DMS53 (cell line): ENCODE results near the gene CD180.
A peak's percentile ranks its signal among the peaks of the same experiment; 100 is the strongest.

Experiments
- DNase-seq: peaks from one replicate; lab custom pipeline; 2025; lab: John Stamatoyannopoulos, UW

CD180 gene

DNA sequence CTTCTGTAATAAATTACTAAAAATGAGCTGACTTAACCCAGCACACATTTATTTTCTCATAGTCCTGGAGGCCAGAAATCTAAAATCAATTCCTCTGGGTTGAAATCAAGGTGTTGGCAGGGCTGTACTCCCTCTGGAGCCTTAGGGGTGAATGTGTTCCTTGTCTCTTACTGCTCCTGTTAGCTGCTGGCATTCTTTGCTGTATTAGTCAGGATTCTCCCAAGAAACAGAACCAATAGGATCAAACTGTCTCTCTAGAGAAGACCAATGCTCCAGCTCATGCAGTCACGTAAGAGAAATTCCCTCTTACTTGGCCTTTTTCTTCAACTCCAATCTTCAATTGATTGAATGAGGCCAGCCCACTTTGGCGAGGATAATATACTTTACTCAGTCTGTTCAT, 15.3 kb upstream of the CD180 start:
- no peak for DNase-seq

DNA sequence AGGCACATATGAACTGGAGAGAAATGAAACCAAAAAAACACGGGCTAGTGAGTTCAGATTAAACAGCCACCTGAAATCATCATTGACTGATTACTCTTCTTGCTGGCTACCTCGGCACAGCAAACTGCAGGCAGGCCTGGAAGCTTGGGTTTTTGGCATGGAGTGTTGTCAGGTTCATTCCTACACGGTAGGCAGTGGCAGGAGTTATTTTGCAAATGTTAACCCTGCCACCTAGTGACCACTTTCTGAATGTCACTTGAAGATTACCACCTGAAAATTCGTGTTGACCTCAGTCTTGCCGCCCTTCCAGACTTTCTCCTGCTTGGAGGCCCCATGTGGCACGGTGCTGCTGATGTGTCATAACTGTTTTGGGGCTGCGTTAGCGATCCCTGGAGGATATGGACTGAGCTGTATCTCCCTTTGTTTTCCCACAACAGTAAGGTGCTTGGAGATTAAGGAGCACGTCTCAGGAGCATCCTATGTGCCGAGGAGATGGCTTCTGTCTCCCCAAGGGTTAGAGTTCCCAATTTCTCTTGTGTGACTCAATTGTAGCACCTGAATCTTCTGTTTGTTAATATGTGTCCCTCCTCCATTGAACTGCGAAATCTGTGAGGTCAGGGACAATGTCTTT, 12.7 kb upstream of the CD180 start:
- peak; percentile 89 for DNase-seq

DNA sequence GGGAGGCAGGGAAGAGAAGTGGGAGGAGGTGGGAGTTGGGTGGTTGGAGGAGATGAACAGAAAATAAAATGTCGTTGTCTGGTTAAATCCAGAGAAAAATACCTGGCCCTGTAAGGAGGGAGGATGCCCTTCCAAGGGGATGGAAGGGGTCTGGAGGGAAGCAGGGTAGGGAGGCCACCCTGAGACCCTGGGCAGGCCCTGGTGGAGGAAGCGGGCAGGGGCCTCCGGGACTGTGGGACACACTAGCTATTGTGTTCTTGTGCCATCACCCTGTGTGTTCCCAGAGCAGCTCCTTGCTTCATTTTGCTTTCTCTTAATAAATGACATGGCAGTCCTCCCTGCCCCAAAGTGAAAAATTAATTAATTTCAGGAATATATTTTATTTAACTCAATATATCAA, 11.8 kb upstream of the CD180 start:
- DNase-seq: no peak

DNA sequence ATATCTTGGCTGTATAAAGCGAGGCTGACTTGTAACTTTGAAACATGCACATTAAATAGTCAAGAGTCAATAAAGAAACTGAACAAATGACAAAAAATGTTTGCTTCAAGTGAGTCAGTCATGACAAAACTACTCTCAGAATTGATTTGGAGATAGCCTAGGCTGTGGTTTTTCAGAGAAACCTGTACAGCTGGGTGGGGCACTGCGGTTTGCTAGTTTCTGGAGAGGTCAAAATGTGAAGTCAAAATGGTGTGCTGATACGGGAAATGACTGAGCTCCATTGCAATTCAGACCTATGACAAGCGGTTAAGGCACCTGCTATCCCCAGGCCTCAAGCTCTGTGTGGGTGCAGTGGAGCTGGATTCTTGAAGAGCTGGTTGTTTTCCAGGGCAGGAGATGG, 10.3 kb upstream of the CD180 start:
- DNase-seq: peak; percentile 8

DNA sequence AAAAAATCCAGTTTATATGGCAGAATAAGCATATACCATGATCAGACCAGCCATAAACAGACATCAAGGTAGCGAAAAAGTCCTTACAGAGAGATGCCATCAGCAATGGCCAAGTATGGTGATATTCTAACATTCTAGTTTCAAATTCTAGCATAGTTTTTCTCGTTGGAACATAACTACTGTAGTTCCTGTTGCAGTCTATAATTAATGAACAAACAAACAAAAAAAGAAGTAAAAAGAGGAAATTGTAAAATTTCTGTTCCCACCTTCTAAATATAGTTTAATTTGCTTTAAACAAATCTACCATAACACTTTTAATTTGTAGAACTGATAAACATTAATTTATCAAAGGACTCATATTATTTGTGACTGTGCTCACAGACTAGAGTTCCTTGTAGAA, 9.9 kb upstream of the CD180 start:
- DNase-seq: no peak

DNA sequence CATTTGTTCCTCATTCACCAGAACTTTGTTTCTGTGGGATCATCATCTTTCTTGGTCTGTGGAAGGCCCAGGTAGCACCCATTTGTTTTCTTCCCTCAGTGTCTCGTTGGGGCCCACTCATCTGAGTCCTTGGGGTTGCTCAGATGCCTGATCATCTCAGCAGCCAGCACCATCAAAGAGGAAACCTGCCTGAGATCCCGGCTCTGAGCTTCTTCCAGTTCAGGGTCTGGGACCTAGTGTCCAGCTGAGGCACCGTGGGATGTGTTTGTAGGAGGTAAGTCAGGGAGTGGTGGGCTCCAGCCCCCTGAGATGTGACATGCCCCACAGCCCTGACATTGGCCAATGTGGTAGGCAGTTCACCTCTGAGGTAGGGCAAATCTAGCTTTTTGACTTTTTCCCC, 9.4 kb upstream of the CD180 start:
- no peak for DNase-seq

DNA sequence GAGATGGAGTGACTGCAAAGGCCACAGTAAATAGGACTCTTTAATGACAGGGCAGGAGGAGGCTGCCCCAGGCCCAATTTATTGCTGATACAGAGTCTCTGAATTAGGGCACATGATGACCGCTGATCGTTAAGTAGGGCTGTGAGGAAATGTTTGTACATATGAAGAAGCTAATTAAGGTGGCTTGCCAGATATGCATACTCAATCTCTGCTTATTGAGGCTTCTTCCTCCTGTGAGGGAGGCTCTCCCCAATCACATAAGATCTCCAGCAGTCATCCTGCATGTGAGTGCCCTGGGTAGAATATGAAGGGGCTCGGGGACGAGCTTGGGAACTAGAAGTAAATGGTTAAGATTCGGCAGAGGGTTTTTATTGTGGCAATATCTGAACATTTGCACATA, 8.2 kb upstream of the CD180 start:
- no peak for DNase-seq

DNA sequence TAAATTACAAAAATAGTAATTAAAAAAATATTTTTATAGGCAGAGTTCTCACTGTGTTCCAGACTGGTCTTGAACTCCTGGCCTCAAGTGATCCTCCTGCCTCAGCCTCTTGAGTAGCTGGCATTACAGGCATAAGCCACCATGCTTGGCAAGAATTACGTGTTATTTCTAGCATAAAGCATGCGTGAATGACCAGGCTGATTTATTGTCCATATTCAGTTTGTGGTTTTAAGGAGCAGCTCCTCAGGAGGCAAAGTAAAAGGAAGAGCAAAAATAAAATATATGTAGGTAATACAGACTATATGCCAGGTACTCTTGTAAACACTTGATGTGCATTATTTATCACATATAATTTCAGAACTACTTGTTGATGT, 7.1 kb upstream of the CD180 start:
- DNase-seq: no peak

DNA sequence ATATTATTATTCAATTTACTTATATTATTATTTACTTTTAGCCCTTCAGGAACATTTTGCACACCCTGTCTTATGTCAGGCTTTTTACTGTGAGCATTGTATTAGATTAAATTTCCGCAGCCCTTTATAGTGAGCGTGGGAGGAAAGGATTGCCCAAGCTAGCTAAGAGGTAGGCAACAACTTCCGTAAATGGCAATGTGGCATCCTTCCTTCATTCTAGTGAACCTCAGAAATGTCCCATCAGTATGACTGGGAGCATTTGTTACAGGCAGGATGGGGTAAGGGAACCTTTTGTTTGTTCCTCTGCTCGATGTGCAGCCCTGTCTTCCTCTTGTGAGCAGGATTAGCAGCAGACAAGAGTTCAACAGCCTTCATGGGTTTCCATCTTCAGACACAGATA, 6.2 kb upstream of the CD180 start:
- no peak for DNase-seq

DNA sequence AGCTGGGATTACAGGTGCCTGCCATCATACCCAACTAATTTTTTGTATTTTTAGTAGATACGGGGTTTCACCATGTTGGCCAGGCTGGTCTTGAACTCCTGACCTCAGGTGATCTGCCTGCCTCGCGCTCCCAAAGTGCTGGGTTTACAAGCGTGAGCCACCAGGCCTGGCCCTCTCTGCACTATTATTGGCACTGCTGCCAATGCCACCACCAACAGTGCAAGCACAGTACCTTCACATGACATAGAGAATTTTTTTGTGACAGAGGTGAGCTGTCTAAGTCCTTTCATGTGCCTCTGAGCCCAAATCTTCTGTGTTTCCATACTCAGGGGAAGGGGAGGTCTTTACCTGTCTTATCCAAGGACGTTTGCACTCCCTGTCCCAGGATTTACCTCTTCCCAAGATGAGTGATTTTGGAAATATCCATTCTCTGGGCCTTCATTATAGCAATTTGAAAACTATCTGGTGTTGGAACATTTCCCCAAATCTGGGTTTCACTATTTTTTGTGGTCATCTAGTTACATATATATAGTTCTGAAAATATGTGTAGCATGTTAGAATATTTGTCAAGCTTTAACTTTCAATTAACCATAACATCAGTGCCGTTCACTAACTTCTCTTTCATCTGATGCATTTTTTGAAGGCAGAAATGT, 5.4 kb upstream of the CD180 start:
- DNase-seq: no peak

DNA sequence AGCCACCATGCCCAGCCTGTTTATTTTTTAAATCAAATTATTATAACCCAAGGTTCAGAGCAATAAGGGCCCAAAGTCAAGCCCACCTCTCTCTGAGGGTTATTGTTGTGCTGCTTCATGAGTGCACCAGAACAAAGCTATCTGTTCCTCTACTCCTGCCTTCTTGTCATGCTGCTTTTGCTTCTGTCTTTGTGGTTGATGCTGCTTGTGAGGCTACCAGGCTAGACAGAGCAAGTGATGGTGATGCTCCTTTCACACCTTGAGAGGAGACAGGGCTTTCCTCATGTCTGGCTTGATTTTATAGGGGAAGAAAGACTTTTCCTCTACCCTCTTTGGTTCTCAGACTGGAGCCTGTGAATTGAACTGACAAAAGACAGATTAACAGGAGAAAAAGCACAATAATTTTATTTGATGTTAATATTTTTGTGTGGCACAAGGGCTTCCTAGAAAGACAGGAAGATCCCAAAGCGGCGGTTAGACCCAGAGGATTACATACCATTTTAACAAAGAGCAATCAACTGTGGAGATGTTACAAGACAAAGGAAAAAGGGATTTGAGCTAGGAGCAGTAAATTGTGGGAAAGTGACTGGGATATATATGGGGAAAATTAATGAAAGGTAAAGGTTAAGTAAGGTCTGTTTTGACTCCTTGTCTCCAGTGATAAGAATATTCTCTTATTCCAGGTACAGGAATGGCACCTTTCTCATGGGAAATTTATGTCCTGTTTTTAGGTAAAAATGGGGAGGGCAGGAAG, 4.4 kb upstream of the CD180 start:
- no peak for DNase-seq

DNA sequence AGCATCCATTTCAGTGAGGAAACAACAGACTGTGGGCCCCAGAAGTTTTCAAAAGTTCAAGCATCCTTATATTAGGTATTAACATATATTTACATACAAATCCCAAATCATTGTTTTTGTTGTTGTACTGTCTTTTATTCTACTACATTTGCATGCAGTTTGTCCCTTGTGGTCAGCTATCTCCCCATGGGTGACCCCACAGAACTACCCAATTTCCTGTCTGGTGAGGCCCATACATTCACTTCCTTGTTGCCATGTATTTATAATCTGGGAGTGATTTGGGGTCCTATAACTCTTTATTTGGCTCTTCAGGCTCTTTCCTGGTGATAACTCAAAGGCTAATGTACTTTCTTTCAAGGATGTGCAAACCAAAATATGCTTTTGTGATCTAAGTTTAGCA, 3.3 kb upstream of the CD180 start:
- no peak for DNase-seq

DNA sequence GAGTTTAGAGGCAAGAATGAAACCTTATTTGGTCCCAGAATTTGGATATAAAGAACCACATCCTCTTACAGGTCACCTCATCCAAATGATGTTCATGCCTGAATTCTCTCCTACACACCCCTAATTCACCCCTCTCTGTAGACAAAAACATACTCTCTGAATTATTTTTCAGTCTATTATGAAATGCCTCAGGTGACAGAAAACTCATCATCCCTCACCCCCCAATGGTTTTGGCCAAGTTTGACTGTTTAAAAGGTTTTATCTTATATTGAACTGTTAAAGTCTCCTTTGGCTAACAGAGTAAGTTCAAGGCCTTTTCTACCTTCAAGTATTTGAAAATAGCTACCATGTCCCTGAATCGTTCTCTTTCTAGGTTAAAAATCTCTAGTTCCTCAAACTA, 2.3 kb upstream of the CD180 start:
- no peak for DNase-seq

DNA sequence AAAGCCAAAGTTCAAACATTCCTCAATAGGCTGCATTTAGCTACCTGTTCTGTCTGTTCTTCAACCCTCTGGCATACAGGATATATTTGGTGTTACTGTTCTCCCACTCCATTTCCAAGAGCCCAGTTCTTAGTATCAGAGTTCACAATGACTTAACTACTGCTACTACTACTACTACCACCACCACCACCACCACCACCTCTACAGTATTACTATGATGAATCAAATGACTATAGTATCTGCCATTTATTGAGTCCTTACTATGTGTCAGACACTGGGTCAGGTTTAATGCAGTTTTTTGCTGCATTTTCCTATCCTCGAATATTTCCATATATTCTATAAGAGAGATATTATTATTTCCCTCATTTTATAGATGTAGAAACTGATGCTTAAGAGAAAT, 937 bp upstream of the CD180 start:
- no peak for DNase-seq

DNA sequence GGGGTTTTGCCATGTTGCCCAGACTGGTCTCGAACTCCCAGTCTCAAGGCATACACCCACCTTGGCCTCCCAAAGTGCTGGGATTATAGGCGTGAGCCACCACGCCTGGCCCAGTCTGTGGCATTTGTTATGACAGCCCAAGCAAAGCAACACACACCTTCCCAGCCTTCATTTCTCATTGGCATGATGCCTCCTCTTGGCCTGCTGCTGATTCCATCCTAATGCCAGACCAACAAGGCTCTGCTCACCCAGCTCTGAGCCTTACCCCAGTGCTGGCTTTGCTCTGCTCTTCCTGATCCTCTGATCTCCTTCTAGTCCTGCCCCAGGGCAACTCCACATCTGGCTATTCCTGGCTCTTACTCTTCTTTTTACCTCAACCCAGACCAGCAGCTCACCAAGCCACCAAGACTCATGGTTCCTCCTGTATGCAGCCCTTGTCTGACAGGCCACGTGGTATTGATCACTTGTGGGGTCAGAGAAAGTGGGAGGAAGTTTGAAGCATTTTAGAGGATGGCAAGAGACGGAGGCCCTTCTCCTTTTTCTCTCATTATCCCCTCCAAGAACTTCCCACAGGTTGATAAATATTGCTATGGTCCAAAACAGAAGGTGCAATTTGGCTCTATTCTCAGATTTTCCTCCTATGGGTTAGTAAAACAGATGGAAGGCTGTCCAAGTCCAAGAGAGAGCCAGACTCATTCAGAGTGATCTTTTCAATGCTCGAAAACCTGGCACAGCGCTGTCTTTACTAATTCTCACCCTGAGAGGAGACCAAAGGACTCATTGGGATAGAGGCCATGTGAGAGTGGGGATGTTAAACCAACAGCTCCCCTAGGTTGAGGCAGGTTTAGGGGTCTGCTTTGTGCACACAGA, 958 bp downstream of the CD180 start:
- DNase-seq: no peak

DNA sequence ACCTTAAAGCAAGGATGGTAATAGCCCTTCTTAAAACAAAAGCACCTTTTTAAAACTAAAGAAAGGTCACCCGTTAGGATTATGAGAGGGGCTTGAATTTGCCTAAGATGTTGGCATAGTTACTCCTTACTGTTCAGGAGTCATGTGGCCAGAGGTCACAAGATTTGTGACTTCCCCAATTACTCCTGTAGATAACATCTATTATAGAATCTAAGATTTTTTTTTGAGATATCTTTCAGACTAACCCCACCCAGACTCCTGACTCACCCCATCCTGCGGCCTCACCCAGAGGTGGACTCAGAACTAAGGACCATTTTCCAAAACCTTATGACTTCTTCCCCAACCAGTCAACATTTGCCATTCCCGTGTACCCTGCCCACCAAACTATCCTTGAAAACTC, 2.4 kb downstream of the CD180 start:
- no peak for DNase-seq

DNA sequence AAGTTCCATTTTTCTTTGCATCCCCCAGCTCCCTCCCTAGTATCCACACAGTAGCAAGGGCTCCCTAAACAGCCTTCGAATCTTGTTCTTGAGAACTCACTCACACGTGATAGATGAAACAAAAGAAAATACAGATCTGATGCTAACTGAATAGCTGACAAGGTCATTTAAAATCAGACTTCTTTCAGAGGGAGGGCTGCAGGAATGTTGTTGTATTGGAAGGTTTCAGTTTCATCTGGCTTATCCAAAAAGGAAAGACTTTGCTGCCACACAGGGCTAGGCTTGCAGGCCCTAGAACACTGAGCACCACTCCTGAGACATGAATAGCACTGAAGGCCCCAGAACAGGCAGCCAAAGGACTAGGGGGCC, 3.2 kb downstream of the CD180 start:
- no peak for DNase-seq

DNA sequence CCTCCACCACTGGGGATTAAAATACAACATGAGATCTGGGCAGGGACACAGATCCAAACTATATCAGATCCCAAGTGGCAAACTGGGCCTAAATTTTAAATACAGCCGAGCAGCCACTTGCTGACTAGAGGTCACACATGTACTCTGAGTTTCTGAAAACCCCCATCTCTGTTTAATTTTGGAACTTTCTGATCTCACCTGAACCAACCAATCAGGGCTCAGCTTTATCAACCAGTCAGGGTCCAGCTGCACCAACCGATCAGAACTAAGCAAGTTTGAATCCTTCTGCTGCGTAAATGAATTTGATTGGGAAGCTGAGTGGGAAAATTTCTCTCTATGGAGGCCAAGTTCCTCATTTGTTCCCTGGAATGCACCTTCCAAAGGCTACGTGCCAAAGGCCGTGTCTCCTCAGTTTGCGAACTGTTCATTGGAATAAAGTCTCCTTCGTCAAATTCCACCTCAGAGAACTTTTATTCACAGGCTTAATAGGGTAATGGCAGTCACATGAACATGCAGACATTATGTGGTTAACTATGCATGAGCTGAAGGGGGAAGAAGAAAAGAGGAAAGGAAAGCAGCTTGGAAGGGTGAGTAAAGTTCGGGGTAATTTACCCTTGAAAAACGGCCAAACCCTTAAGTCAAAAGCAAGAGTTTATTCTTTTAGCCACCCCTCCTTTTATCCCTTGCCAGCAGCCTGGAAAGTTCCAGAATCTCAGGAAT, 3.7 kb downstream of the CD180 start:
- DNase-seq: no peak

DNA sequence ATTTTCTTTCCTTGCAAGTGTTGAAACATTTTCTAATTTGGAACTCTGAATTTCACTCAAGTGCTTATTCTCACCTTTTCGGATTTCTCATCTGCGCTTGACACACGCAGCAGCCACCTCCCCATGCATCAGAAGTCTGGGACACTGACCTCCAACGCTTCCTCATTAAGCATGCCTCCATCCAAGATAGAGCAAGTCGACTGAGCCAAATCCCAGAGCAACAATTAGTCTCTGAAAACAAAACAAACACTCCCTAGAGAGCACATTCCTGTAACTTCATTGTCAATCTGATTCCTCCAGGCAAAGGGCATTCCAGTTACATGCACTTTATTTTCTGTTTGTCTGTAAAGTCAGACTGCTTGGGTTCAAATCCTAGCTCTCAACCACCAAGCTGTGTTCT, 5.7 kb downstream of the CD180 start:
- DNase-seq: no peak

DNA sequence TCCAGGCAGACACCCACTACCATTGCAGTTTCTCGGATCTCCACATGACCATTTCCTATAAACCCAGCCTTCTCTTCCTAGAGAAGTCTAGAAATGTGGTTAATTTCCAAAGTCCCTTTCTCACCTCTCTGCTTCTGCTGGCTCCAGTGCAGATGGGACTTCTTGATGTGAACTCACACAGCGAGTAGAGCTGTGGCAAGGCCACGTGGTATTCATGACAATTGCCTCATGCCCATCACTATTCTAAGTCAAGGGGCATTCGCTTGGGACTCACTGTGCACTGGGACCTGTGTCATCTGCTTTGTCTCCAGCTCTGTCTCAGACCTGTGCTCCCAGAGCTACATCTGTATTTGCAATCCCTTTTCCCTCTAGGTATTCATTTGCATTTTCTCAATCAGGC, 6.2 kb downstream of the CD180 start:
- DNase-seq: no peak

DNA sequence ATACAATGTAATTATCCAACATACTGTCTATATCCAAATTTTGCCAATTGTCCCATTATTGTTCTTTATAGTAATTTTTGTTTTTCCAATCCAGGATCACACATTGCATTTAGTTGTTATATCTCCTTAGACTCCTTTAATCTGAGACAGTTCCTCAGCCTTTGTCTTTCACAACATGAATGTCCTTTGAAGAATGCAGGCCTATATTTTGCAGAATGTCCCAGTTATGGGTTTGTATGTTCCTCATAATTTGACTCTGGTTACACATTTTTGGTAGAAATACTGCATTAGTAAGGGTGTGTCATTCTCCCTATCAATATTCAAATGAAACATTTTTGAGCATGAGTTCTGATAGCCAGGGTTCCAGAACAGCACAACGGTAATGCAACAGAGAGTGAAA, 6.7 kb downstream of the CD180 start:
- DNase-seq: no peak

DNA sequence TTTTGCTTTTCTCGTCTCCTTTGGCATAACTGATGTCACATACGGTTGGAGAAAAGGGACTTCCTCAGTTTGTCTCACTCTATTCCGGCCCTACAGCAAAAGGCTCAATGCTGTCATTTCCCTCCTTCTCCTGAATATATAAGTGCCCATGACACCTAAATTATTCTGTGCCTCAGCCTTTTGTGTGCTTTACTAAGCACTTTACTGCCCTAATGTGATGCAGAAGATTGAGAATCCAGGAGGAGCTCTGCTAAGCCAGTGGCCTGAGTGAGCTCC, 7.6 kb downstream of the CD180 start:
- no peak for DNase-seq
